ENCODE results near the gene TEC. TPM values are rescaled to one million over a fixed set of nuclear protein-coding genes. Genes with fewer than 3 reads are reported as not detected.
A peak's percentile ranks its signal among the peaks of the same experiment; 100 is the strongest.

Gene TEC
- total RNA-seq, 2 experiments from 2014 or later: 2.1 to 11.5 TPM

DNA sequence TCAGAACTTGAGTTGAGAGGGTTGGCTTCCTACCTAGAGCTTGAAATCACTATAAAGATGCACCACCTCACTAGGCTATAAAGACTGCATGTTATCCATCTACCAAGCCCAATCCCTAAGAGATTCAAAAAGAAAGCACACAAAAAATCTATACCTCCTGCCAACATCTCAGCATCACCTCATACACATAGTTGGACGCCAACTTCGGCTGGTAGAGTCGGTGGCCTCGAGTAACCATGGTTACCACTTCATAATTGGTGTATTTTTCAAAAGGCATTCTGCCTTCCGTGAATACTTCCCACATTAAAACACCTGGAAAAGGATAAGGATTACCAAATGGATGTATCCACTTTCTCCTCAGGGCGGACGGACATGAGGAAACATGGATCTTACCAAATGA, 131.1 kb downstream of the TEC start:
- Histone ChIP-seq H3K4me2 (ENCODE audit: low read length) (peak overlapping the region; percentile 62), H3K9me3 (ENCODE audit: low read length) (no peaks in the 10 kb centered on the region), H3K27ac (ENCODE audit: low read depth, low read length, poor library complexity, severe bottlenecking) (peak overlapping the region; percentile 83), H2AFZ (ENCODE audit: low read length) (peak overlapping the region; percentile 51; the same call in 1 of the 2 replicates), H3K4me3 (ENCODE audit: low read depth, low read length, poor library complexity, severe bottlenecking) (peak overlapping the region; percentile 15), H4K20me1 (ENCODE audit: insufficient read depth, low read length) (no peaks in the 10 kb centered on the region), H3K9me2 (ENCODE audit: insufficient read depth, low read length) (no peaks in the 10 kb centered on the region), H3K79me2 (ENCODE audit: insufficient read depth, low read depth, low read length) (no peaks in the 10 kb centered on the region), H3K36me3 (ENCODE audit: insufficient read depth, low read length) (no peaks in the 10 kb centered on the region), H3K4me1 (ENCODE audit: insufficient read depth, low read length, poor library complexity, severe bottlenecking) (peaks cover 34% of the 10 kb centered on the region)
- intact Hi-C loops (cut with micrococcal nuclease; ENCODE audit: unreplicated experiment): no loop called here
- POLR2A ChIA-PET: interaction anchor here (0.7 to 1.8 kb wide), 5 partner anchors 9 to 96 kb away, joined by 3 to 5 read pairs (median 4); no protein-coding TSS in a partner anchor
- CTCF ChIA-PET (ENCODE audit: unreplicated experiment): no interaction called here
- DNase-seq (ENCODE audit: low spot score): no peak
- BruUV-seq (replicated peaks): no TSS peak
- TF ChIP-seq, protein P1, sequence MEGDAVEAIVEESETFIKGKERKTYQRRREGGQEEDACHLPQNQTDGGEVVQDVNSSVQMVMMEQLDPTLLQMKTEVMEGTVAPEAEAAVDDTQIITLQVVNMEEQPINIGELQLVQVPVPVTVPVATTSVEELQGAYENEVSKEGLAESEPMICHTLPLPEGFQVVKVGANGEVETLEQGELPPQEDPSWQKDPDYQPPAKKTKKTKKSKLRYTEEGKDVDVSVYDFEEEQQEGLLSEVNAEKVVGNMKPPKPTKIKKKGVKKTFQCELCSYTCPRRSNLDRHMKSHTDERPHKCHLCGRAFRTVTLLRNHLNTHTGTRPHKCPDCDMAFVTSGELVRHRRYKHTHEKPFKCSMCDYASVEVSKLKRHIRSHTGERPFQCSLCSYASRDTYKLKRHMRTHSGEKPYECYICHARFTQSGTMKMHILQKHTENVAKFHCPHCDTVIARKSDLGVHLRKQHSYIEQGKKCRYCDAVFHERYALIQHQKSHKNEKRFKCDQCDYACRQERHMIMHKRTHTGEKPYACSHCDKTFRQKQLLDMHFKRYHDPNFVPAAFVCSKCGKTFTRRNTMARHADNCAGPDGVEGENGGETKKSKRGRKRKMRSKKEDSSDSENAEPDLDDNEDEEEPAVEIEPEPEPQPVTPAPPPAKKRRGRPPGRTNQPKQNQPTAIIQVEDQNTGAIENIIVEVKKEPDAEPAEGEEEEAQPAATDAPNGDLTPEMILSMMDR (conservative IDR thresholded peaks at IDR 0.05; ENCODE audit: low read length): no peak
- TF ChIP-seq EZH2phosphoT487 (IDR thresholded peaks at IDR 0.05; ENCODE audit: borderline replicate concordance, low read depth, low read length): no peak

DNA sequence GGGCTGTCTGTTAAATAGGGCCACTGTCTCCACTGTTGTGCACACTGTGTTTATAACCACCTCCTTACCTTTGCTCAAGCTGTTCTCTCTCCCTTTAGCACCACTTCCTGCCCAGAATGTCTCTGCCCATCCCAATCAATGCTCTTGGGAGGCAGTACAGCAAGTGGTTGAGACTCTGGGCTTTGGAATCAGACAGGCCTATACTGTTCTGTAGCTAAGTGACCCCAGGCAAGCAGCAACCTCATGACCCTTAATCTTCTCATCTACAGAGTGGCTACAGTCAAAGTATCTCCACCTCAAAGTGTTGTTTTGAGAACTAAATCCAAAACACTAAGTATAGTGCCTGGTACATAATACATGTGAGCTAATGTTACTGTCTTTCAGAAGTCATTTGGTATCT, 131.8 kb downstream of the TEC start:
- Histone ChIP-seq H3K27ac (ENCODE audit: low read depth, low read length, poor library complexity, severe bottlenecking) (peak overlapping the region; percentile 83), H3K79me2 (ENCODE audit: insufficient read depth, low read depth, low read length) (no peaks in the 10 kb centered on the region), H2AFZ (ENCODE audit: low read length) (peak overlapping the region; percentile 8; the same call in 1 of the 2 replicates), H3K36me3 (ENCODE audit: insufficient read depth, low read length) (no peaks in the 10 kb centered on the region), H3K4me3 (ENCODE audit: low read depth, low read length, poor library complexity, severe bottlenecking) (no peak overlapping the region), H3K9me3 (ENCODE audit: low read length) (no peaks in the 10 kb centered on the region), H3K9me2 (ENCODE audit: insufficient read depth, low read length) (no peaks in the 10 kb centered on the region), H3K4me1 (ENCODE audit: insufficient read depth, low read length, poor library complexity, severe bottlenecking) (peaks cover 34% of the 10 kb centered on the region), H3K4me2 (ENCODE audit: low read length) (no peak overlapping the region), H4K20me1 (ENCODE audit: insufficient read depth, low read length) (no peaks in the 10 kb centered on the region)
- TF ChIP-seq, protein P1 (conservative IDR thresholded peaks at IDR 0.05; ENCODE audit: low read length): no peak
- TF ChIP-seq EZH2phosphoT487 (IDR thresholded peaks at IDR 0.05; ENCODE audit: borderline replicate concordance, low read depth, low read length): no peak
- ChIA-PET CTCF (ENCODE audit: unreplicated experiment) (no interaction called here), POLR2A (interaction anchor here (0.7 to 1.8 kb wide), 4 partner anchors 8 to 90 kb away, joined by 4 to 5 read pairs (median 4); no protein-coding TSS in a partner anchor)
- BruUV-seq (replicated peaks): no TSS peak
- DNase-seq (ENCODE audit: low spot score): peak; percentile 10
- intact Hi-C loops (cut with micrococcal nuclease; ENCODE audit: unreplicated experiment): no loop called here

- no peak for TF ChIP-seq EZH2phosphoT487 (IDR thresholded peaks at IDR 0.05; ENCODE audit: borderline replicate concordance, low read depth, low read length)
- TF ChIP-seq, protein P1 (conservative IDR thresholded peaks at IDR 0.05; ENCODE audit: low read length): no peak
- BruUV-seq (replicated peaks): no TSS peak
- no peaks in the 10 kb centered on the region for H3K79me2 ChIP-seq (ENCODE audit: insufficient read depth, low read depth, low read length)
- H2AFZ ChIP-seq (ENCODE audit: low read length): no peak within 1 kb of the TSS
- intact Hi-C loops (cut with micrococcal nuclease; ENCODE audit: unreplicated experiment): no loop called here
- no peaks in the 10 kb centered on the region for H4K20me1 ChIP-seq (ENCODE audit: insufficient read depth, low read length)
- no peaks in the 10 kb centered on the region for H3K9me3 ChIP-seq (ENCODE audit: low read length)
- H3K4me2 ChIP-seq (ENCODE audit: low read length): no peak within 1 kb of the TSS
- no peak within 1 kb of the TSS for H3K27ac ChIP-seq (ENCODE audit: low read depth, low read length, poor library complexity, severe bottlenecking)
- H3K9me2 ChIP-seq (ENCODE audit: insufficient read depth, low read length): no peaks in the 10 kb centered on the region
- peaks cover 18% of the 10 kb centered on the region for H3K4me1 ChIP-seq (ENCODE audit: insufficient read depth, low read length, poor library complexity, severe bottlenecking)
- ChIA-PET CTCF (ENCODE audit: unreplicated experiment) (no interaction called here), POLR2A (no interaction called here)
- H3K36me3 ChIP-seq (ENCODE audit: insufficient read depth, low read length): no peaks in the 10 kb centered on the region
- no peak for DNase-seq (ENCODE audit: low spot score)
- H3K4me3 ChIP-seq (ENCODE audit: low read depth, low read length, poor library complexity, severe bottlenecking): no peak within 1 kb of the TSS
Observed at GRCh38 chr4:48134081-48134480, 135.6 kb downstream of the TEC start, which contains the start of gene TXK. Gene TXK, minus strand, starts transcription at chr4:48134250. Its CDS starts 80 bp downstream, at chr4:48134170.
